Mesothelial cell of epicardium (in vitro differentiated cells): ENCODE measurements around the gene H6PD. TPM values are rescaled to one million over a fixed set of nuclear protein-coding genes. Genes with fewer than 3 reads are reported as not detected.

Experiments
- DNase-seq, 2 experiments: peaks; one replicate each; pipeline ENCODE4 v3.0.0; 2021; ENCODE audit warnings: low spot score in 2 of 2; ENCODE audit not compliant: unreplicated experiment in 2 of 2
- H3K27ac Mint-ChIP-seq: 2 replicates; pipeline ENCODE4 v1.8.0; 2021; ENCODE audit warnings: mixed read lengths
- H3K27me3 Mint-ChIP-seq: 2 replicates; pipeline ENCODE4 v1.8.0; 2021; ENCODE audit warnings: low read depth, mixed read lengths
- H3K36me3 Mint-ChIP-seq: 2 replicates; pipeline ENCODE4 v1.8.0; 2021; ENCODE audit warnings: mixed read lengths
- H3K4me1 Mint-ChIP-seq: 2 replicates; pipeline ENCODE4 v1.8.0; 2021; ENCODE audit warnings: mixed read lengths
- H3K4me3 Mint-ChIP-seq: 2 replicates; pipeline ENCODE4 v1.8.0; 2021; ENCODE audit warnings: mild to moderate bottlenecking, moderate library complexity, mixed read lengths
- H3K9me3 Mint-ChIP-seq: 2 replicates; pipeline ENCODE4 v1.8.0; 2021; ENCODE audit warnings: mixed read lengths
- total RNA-seq: library from RNA; stranded (reverse); gene quantifications from 3 replicates; pipeline ENCODE4 v1.2.1, GENCODE V29; 2021
- TF ChIP-seq, protein P1 (sequence below): fragments of 200-600 bp; sonication (generic); IDR thresholded peaks from one replicate; pipeline ENCODE4 v1.5.0; 2021; ENCODE audit warnings: antibody characterized with exemption; ENCODE audit not compliant: unreplicated experiment

The H6PD gene
- total RNA-seq, 1 donor from 2014 or later: 73.1 TPM

DNA sequence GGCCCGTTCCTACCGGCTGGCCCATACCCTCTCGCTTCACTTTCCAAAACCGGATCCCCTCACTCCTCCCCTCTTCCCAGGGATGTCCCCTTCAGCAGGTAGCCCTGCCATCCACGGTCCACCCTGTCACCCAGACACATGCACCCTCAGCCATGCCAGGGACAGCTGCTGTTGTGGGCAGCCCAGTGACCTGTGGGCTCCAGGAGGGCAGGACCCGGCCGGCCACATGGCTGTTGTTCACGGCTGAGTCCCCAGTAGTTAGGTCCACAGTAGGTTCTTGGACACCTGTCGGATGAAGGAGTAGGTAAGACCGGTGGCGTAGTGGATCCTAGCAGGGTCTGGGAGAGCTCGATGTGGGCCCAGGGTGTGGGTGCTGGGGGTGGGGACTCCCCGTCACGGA is 70.6 kb downstream of the H6PD start:
- Mint-ChIP-seq H3K9me3 (no peaks in the 10 kb centered on the region), H3K27ac (no peak overlapping the region), H3K27me3 (no peaks in the 10 kb centered on the region), H3K4me3 (no peak overlapping the region), H3K36me3 (peaks cover 4% of the 10 kb centered on the region), H3K4me1 (peaks cover 19% of the 10 kb centered on the region)
- DNase-seq: no peak
- TF ChIP-seq, protein P1, sequence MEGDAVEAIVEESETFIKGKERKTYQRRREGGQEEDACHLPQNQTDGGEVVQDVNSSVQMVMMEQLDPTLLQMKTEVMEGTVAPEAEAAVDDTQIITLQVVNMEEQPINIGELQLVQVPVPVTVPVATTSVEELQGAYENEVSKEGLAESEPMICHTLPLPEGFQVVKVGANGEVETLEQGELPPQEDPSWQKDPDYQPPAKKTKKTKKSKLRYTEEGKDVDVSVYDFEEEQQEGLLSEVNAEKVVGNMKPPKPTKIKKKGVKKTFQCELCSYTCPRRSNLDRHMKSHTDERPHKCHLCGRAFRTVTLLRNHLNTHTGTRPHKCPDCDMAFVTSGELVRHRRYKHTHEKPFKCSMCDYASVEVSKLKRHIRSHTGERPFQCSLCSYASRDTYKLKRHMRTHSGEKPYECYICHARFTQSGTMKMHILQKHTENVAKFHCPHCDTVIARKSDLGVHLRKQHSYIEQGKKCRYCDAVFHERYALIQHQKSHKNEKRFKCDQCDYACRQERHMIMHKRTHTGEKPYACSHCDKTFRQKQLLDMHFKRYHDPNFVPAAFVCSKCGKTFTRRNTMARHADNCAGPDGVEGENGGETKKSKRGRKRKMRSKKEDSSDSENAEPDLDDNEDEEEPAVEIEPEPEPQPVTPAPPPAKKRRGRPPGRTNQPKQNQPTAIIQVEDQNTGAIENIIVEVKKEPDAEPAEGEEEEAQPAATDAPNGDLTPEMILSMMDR: no peak

DNA sequence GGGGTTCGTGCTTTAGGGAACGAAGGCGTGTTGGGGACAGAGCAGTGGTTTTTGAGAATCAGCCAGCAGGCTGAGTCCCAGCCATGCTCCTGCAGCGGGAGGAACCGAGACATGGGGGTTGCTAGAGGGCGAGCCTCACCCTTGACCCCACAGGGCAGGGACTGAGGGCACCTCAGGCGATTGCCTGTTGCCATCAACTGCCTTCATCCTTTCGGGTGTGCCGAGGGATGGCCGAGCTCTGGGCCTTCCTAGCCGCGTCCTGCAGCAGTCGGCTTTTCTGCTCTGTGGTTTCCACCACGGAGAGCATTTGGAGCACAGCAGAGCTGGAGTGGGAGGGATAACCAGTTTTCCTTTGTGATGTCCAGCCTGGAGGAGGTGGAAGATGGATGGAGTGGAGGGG is 71.4 kb downstream of the H6PD start:
- Mint-ChIP-seq H3K36me3 (no peaks in the 10 kb centered on the region), H3K9me3 (no peaks in the 10 kb centered on the region), H3K27ac (no peak overlapping the region), H3K4me3 (no peak overlapping the region), H3K27me3 (no peaks in the 10 kb centered on the region), H3K4me1 (peaks cover 18% of the 10 kb centered on the region)
- no peak for DNase-seq
- TF ChIP-seq, protein P1: no peak

DNA sequence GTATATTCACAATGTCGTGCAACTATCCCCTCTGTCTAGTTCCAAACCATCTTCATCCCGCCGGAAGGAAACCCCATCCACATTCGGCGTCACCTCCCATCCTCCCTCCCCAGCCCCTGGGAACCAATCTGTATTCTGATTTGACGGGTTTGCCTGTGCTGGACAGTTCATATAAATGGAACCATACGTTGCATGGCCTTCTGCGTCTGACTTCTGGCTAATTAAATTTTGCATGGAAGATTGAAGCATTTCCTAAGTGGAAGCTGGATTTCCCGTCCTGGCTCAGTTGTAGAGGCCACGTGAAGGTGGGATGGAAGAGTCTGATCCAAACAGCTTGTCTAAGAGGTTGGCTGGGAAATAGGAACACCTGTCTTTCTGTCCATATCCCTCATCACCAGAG is 72.7 kb downstream of the H6PD start:
- Mint-ChIP-seq H3K36me3 (no peaks in the 10 kb centered on the region), H3K4me1 (peaks cover 28% of the 10 kb centered on the region), H3K9me3 (no peaks in the 10 kb centered on the region), H3K27ac (no peak overlapping the region), H3K4me3 (no peak overlapping the region), H3K27me3 (no peaks in the 10 kb centered on the region)
- no peak for DNase-seq
- TF ChIP-seq, protein P1: no peak

DNA sequence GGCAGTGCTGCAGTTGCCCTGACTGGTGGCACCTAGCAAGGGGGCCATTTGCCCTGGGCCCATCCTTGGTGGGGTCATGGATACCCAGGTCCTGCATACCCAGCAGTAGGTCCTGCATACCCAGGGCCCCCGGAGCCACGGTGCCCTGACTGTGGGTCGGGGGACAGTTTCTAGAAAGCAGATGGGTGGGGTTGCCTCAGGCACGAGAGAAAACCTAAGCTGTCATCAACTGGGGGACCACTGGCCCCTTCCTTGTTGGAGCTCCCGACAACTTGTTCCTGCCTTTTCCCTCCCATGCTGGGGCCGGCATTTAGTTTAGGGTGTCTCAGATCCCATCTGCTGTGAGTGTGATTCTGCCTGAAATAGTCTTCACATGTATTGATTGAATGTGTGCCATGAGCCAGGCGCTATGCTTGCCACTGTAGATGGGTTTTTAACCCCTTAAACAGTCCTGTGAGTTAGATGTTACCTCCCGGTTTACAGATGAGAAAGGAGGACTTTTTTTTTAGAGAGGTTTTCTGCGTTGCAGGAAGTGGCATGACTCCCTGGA is 73.7 kb downstream of the H6PD start:
- no peaks in the 10 kb centered on the region for H3K36me3 Mint-ChIP-seq
- no peaks in the 10 kb centered on the region for H3K9me3 Mint-ChIP-seq
- no peak for DNase-seq
- H3K27ac Mint-ChIP-seq: no peak overlapping the region
- no peak overlapping the region for H3K4me3 Mint-ChIP-seq
- H3K27me3 Mint-ChIP-seq: no peaks in the 10 kb centered on the region
- peaks cover 22% of the 10 kb centered on the region for H3K4me1 Mint-ChIP-seq
- TF ChIP-seq, protein P1: no peak

DNA sequence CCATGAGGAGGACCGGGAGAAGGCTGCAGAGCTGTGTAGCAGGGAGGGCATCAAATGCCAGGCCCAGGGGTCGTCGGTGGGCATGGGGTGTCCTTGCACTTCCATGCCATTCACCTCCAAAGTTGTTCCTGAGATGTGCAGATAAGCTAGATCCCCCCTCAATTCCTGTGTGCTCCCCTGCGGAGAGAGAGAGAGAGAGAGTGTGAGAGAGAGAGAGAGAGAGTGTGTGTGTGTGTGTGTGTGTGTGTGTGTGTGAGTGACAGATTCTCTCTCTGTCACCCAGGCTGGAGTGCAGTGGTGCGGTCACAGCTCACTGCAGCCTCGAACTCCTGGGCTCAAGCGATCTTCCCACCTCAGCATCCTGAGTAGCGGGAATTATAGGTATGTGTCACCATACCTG is 74.5 kb downstream of the H6PD start:
- Mint-ChIP-seq H3K4me3 (no peak overlapping the region), H3K36me3 (no peaks in the 10 kb centered on the region), H3K27me3 (no peaks in the 10 kb centered on the region), H3K9me3 (no peaks in the 10 kb centered on the region), H3K4me1 (peaks cover 18% of the 10 kb centered on the region), H3K27ac (no peak overlapping the region)
- TF ChIP-seq, protein P1: no peak
- DNase-seq: no peak

DNA sequence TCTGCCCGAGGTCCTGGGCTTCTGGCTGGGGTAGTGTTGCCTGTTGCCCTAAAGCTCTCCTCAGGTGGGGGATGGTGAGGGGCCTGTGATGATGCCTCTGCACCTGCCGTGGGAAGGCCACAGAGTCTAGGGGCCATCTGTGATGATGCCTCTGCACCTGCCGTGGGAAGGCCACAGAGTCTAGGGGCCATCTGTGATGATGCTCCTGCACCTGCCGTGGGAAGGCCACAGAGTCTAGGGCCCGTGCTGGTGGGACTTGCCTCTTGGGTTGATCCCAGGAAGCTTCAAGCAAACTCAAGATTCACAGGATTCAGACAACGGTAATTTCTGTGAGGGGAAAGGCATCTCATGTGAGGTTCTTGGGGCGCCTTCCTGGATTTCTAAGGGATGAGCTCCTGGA is 75.4 kb downstream of the H6PD start:
- no peaks in the 10 kb centered on the region for H3K36me3 Mint-ChIP-seq
- peaks cover 18% of the 10 kb centered on the region for H3K4me1 Mint-ChIP-seq
- H3K9me3 Mint-ChIP-seq: no peaks in the 10 kb centered on the region
- no peaks in the 10 kb centered on the region for H3K27me3 Mint-ChIP-seq
- TF ChIP-seq, protein P1: no peak
- H3K27ac Mint-ChIP-seq: no peak overlapping the region
- H3K4me3 Mint-ChIP-seq: no peak overlapping the region
- no peak for DNase-seq
